IPS-NIHi11 (cell line): Measurements from ENCODE around the gene GABRP.
A peak's percentile ranks its signal among the peaks of the same experiment; 100 is the strongest.
"Not testable (repeated sequence)": the region's sequence is repeated elsewhere in the genome, so short reads cannot be mapped to it uniquely, and the experiment has no call there.

Source experiments
- DNase-seq: peaks from one replicate; pipeline ENCODE4 v3.0.0; 2012; ENCODE audit warnings: mixed read lengths, low spot score

Gene GABRP

GRCh38 chr5:170792878-170793277 is 9.4 kb downstream of the GABRP start:
- DNase-seq: no peak

GRCh38 chr5:170795154-170795553 is 11.6 kb downstream of the GABRP start:
- DNase-seq: no peak

- DNase-seq: peak; percentile 27
These were observed 22.1 kb downstream of the GABRP start for GRCh38 chr5:170805666-170806065.

- peak; percentile 71 for DNase-seq
These were observed 26.0 kb downstream of the GABRP start for GRCh38 chr5:170809551-170809950.

- DNase-seq: no peak
These were observed 28.2 kb downstream of the GABRP start for GRCh38 chr5:170811719-170812118.

- no peak for DNase-seq
These were observed 29.7 kb downstream of the GABRP start for GRCh38 chr5:170813231-170813630.

- no peak for DNase-seq
These were observed 33.7 kb downstream of the GABRP start for GRCh38 chr5:170817195-170817594.

GRCh38 chr5:170818232-170818631 is 34.7 kb downstream of the GABRP start:
- DNase-seq: no peak

GRCh38 chr5:170819824-170820223 is 36.3 kb downstream of the GABRP start:
- no peak for DNase-seq

GRCh38 chr5:170821257-170821800 is 37.8 kb downstream of the GABRP start:
- DNase-seq: no peak

GRCh38 chr5:170826117-170826516 is 42.6 kb downstream of the GABRP start:
- DNase-seq: no peak

- DNase-seq: no peak
These were observed 48.7 kb downstream of the GABRP start for GRCh38 chr5:170832241-170832640.

- not testable (repeated sequence) for DNase-seq
These were observed 50.5 kb downstream of the GABRP start for GRCh38 chr5:170833981-170834380.

- DNase-seq: no peak
These were observed 52.7 kb downstream of the GABRP start for GRCh38 chr5:170836226-170836625.

- DNase-seq: no peak
These were observed 60.3 kb downstream of the GABRP start for GRCh38 chr5:170843870-170844269.

- DNase-seq: no peak
These were observed 61.1 kb downstream of the GABRP start for GRCh38 chr5:170844651-170845050.

GRCh38 chr5:170846416-170846815 is 62.9 kb downstream of the GABRP start:
- no peak for DNase-seq

GRCh38 chr5:170846846-170847245 is 63.3 kb downstream of the GABRP start:
- DNase-seq: no peak

- DNase-seq: no peak
These were observed 64.5 kb downstream of the GABRP start for GRCh38 chr5:170848033-170848432.

GRCh38 chr5:170849374-170849773 is 65.8 kb downstream of the GABRP start:
- DNase-seq: peak; percentile 22

GRCh38 chr5:170854566-170854965 is 71.0 kb downstream of the GABRP start:
- DNase-seq: no peak

GRCh38 chr5:170857066-170857465 is 73.5 kb downstream of the GABRP start:
- DNase-seq: no peak

- no peak for DNase-seq
These were observed 76.9 kb downstream of the GABRP start for GRCh38 chr5:170860415-170860814.

GRCh38 chr5:170860818-170861666 is 77.5 kb downstream of the GABRP start:
- no peak for DNase-seq
